Measurements from ENCODE around the gene IL1F10.

The IL1F10 gene

DNA sequence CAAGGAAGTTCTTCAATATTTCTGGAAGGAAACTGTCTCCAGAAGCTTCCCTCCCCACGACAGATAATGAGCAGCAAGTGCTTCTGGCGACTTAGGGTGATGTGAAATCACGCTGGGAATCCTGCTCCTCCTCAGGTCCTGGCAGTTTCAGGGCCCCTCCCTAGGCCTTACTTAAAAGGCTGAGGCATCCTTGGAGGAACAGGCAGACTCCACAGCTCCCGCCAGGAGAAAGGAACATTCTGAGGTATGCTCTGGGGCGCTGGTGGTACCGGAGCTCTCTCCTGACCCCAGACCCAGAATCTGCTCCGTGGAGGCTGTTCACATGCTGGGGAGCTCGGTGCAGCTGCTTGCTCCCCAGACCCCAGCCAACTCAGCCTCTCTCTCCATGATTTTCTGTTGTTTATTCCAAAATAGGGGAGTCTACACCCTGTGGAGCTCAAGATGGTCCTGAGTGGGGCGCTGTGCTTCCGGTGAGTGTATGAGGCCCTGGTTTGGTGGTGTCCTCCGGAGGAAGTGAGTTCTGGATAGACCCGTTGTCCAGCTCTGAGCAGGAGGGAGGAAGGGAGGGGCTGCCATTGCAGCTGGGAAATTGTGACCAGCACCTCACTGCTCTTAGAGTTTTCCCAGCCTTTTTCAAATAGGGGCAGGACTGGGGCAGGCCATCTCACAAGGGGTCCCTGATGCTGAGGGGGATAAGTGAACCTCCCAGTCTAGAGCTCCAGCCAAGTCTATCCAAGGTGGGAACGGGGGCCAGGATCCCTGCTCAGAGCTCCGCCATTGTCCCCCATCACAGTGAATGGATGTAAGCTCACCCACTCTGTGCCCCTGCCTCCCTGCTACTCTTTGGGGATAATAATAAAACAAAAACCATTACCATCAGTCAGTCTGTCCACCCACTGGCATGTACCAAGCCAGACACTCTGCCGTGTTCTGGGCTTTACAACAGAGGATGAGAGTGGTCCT is 8.5 kb upstream of the IL1F10 start, which contains the start of gene IL36RN:
Gene IL36RN (plus strand): TSS at position 201 of the 963 bp plus-strand sequence. CDS start 241 bp downstream, at position 442.
- in situ Hi-C loops (cut with MboI; ENCODE audit: low sequenced_read_pairs) = no loop called here

- in situ Hi-C loops (cut with MboI; ENCODE audit: low sequenced_read_pairs) = no loop called here
Observed at GRCh38 chr2:113060396-113060795, 7.4 kb upstream of the IL1F10 start.

GRCh38 chr2:113060796-113061195 is 7.0 kb upstream of the IL1F10 start:
- in situ Hi-C loops (cut with MboI; ENCODE audit: low sequenced_read_pairs) = no loop called here

DNA sequence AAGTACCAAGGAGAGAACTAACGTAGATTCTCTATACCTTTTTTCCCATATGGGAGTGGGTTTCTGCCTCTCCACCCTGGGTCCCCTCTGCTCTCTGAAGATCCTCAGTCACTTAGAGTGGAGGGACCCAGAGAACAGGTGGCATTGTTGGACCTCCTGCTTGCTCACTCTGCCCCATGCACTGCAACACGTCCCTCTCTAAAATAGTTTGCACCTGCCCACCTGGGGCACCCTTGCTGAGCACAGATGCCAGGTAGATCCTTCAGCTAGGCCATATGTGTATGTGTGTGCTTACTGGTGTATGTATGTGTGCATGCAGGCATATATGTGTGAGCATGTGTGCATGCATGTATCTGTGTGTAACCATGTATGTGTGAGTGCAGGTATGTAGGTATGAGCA is 6.5 kb upstream of the IL1F10 start:
- in situ Hi-C loops (cut with MboI; ENCODE audit: low sequenced_read_pairs) = no loop called here

DNA sequence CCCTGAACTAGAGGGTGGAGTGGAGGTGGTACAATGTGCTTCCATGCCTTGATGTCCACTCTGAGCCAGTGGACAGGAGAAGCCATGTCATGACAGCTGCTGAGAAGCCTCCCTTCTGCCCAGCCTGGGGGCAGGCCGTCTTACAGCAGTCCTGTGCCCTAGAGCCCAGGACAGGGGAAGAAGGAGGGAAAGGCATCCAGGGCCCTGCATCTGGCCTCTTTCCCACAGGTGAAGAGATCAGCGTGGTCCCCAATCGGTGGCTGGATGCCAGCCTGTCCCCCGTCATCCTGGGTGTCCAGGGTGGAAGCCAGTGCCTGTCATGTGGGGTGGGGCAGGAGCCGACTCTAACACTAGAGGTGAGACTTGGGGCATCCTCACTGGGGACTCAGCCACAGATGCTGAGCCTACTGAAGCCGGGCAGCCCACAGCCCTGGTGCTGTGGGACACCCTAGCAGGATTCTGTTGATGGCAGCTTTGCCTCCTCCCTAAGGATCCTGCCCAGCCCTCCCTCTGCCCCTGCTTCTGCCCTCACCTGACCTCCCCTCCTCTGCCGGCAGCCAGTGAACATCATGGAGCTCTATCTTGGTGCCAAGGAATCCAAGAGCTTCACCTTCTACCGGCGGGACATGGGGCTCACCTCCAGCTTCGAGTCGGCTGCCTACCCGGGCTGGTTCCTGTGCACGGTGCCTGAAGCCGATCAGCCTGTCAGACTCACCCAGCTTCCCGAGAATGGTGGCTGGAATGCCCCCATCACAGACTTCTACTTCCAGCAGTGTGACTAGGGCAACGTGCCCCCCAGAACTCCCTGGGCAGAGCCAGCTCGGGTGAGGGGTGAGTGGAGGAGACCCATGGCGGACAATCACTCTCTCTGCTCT is 5.6 kb upstream of the IL1F10 start:
- in situ Hi-C loops (cut with MboI; ENCODE audit: low sequenced_read_pairs) = no loop called here

DNA sequence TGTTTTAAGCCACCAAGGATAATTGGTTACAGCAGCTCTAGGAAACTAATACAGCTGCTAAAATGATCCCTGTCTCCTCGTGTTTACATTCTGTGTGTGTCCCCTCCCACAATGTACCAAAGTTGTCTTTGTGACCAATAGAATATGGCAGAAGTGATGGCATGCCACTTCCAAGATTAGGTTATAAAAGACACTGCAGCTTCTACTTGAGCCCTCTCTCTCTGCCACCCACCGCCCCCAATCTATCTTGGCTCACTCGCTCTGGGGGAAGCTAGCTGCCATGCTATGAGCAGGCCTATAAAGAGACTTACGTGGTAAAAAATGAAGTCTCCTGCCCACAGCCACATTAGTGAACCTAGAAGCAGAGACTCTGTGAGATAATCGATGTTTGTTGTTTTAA is 3.5 kb upstream of the IL1F10 start:
- in situ Hi-C loops (cut with MboI; ENCODE audit: low sequenced_read_pairs) = no loop called here

DNA sequence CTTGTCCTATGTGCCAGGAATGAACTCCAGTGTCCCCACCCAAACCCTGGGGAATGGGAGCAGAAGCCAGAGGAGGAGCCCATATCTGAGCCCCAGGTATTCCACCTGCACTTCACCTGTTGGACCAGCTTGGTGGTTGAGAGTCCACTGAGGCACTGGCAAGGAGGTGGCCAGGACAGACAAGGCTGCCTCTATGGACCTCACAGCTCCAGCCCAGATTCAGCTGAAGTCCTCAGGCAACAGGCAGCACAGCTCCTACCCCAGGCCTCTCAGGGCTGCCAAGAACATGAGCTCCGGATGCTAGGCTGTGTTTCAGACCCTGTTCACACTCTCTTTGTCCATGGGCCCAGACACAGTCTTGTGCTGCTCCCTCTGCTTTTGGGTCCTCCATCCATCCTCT is 2.9 kb upstream of the IL1F10 start:
- in situ Hi-C loops (cut with MboI; ENCODE audit: low sequenced_read_pairs) = no loop called here

- in situ Hi-C loops (cut with MboI; ENCODE audit: low sequenced_read_pairs) = no loop called here
Observed at GRCh38 chr2:113068249-113068648, 479 bp downstream of the IL1F10 start.

DNA sequence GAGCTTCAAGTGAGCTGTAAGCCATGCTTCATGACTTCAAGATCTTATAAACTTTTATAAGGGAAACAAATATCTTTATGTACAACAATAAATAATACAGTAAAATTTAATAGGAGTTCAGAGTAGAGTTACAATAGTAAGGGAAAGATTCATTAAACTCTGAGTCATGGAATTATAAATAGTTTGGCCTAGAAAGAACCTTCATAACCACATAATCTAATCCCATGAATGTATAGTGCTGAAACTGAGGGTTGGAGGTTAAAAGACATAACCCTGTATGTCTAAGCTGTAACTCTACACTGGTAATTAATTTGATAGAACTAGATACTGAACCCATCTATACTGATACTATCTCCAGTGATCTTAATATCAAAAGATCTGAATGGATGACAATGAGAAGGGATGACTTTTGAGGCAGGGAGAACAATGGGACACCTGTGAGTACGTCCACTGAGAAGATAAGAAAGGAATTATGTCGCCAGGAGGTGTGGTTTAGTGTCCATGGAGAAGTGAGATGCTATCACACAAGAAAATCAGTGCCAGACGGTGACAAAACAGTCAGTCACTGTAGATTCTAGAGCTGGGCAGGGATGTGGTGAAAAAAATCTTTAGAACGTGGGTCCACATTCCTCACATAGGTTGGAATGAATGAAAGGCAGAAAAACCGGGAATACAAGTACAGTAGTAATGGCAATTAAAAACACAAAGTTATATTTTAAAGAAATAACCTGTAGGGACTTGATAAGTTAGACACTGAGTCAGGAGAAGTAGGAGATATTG is 1.1 kb downstream of the IL1F10 start:
- in situ Hi-C loops (cut with MboI; ENCODE audit: low sequenced_read_pairs) = no loop called here

GRCh38 chr2:113069676-113070605 is 2.2 kb downstream of the IL1F10 start:
- in situ Hi-C loops (cut with MboI; ENCODE audit: low sequenced_read_pairs) = no loop called here

GRCh38 chr2:113070606-113070975 is 2.8 kb downstream of the IL1F10 start:
- in situ Hi-C loops (cut with MboI; ENCODE audit: low sequenced_read_pairs) = no loop called here

DNA sequence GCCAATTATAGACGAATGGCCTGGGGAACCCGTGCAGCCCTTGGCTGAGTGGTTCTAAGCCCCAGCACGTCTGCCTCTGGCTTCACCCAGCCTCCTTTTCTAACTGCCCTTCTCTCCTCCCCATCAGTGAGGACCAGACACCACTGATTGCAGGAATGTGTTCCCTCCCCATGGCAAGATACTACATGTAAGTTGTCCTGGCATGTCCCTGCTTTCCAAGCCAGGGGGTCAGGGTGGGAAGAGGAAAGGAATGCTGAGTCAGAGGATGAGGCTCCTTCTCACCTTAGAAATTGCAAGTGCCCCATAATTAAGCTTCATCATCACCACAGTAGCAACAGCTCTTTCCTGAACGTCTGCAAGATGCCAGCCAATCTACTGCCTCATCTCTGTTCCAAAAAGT is 4.8 kb downstream of the IL1F10 start:
- in situ Hi-C loops (cut with MboI; ENCODE audit: low sequenced_read_pairs) = no loop called here

DNA sequence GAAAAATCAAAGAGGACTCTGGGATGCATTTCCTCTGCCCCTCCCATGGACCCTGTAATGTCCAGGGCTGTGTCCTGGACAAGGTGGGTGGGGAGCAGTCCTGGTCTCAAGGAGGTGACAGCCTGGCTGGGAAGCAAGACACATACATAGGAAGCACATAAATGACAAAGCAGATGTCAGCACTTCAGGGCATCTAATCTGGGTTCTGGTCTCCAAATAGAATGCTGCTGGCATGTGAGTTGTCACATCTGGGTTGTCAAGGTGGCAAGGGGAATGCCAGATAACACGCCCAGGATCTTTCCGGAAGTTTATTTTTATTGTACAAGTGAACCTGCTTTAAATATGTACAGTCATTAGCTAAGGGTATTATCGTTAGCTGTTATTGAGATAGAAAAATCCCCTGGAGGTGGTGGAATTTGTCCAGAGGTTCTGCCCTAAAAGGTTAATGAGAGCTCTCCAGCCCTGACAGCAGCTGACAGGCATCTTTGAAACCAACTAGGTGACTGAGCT is 5.6 kb downstream of the IL1F10 start:
- in situ Hi-C loops (cut with MboI; ENCODE audit: low sequenced_read_pairs) = no loop called here

GRCh38 chr2:113075030-113075429 is 7.3 kb downstream of the IL1F10 start:
- in situ Hi-C loops (cut with MboI; ENCODE audit: low sequenced_read_pairs) = no loop called here

DNA sequence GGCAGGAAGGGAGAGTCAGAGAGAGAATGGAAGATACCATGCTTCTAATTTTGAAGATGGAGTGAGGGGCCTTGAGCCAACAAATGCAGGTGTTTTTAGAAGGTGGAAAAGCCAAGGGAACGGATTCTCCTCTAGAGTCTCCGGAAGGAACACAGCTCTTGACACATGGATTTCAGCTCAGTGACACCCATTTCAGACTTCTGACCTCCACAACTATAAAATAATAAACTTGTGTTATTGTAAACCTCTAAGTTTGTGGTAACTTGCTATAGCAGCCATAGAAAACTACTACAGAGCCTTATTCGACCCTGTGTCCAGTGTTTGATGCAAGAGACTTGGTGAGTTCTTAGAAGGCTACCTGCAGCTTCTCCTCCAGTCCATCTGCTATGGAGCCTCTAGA is 7.8 kb downstream of the IL1F10 start:
- in situ Hi-C loops (cut with MboI; ENCODE audit: low sequenced_read_pairs) = no loop called here

DNA sequence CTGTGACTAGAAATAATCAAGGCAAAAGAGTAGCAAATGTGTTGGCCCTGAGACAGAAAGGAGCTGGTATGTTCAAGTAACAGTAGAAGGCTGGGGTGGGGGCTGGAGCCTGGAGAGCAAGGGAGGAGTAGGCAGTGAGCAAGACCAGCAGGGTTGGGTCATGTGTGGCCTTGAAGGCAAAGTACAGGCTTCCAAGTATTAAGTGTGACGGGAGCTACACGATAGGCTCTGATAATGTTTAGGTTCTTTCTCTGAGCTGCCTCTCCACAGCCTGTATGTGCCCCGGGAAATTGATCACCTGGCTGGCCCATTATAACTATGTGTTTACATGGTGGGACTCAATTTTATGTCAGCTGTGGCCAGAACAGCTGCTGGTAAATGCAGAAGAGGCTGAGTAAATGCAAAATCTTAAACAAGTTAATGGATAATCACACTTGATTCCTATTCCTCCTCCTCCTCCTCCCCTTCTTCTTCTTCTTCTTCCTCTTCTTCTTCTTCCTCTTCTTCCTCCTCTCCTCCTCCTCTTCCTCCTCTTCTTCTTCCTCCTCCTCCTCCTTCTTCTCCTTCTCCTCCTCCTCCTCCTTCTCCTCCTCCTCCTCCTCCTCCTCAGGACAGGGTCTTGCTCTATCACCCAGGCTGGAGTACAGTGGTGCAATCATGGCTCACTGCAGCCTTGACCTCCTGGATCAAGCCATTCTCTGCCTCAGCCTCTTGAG is 9.3 kb downstream of the IL1F10 start:
- in situ Hi-C loops (cut with MboI; ENCODE audit: low sequenced_read_pairs) = no loop called here

DNA sequence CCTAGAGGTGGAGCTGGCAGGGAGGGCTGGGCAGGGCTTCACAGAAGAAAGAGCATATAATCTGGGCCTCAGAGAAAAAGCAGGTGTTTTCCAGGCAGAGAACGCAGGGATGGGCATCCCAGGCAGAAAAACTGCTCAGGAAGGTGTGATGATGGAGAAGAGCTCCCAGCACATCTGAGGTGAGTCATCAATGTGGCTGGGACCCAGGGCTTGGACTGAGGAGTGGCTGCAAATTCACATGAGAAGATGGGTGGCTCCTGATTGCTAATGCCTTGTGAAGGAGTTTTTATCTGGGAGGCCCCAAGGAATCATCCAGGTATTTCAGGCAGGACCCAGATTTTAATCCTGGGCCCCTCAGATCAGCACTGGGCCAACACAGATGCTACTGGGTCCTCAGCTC is 10.2 kb downstream of the IL1F10 start:
- in situ Hi-C loops (cut with MboI; ENCODE audit: low sequenced_read_pairs) = no loop called here

DNA sequence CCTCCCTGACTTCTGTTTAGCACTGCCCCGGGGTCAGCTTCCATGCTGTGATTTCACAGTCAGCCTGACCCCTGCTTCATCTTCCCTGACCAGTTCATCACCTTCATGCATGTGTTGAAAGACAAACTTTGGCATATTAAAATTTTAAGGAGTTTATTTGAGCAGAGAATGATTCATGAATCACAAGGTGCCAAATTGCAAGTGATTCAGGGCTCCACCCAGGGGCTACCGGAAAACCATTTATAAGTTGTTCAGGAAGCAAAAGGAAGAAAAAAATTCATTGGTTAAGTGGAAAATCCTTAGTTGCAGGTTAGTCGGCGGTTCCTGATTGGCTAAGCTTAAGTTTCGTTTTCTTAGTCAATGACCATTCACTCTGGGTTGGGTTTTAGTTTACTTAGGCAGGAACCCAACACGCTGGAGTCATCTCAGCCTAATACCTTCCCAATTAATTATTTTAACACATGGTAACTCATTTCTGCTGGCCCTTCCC is 10.6 kb downstream of the IL1F10 start:
- in situ Hi-C loops (cut with MboI; ENCODE audit: low sequenced_read_pairs) = no loop called here

DNA sequence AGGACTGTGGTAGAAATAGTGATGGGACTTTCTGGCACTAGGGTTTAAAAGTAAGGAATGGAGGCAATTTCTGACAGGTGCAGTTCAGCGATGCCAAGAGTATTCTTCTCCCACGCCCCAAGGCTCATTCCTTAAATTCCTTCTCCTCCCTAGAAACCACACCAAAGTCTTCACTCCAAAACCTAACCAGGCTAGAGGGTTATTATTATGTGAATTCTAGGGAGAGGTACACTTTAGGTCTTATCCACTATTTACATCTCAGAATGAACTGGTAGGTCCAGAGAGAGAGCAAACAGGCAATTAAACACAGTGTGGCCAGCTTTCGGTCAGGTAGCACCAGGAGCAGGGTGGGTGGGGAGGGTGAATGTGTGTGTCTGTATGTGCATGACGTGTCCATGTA is 11.4 kb downstream of the IL1F10 start:
- in situ Hi-C loops (cut with MboI; ENCODE audit: low sequenced_read_pairs) = no loop called here

All from HL-60/S4 (cell line).